ENCODE measurements around the gene RFESD. TPM values are rescaled to one million over a fixed set of nuclear protein-coding genes. Genes with fewer than 3 reads are reported as not detected.

The RFESD gene
- total and polyA plus RNA-seq, 2 of the 4 experiments (the other 2 are of a cell fraction) = 1.5 to 2.7 TPM

GRCh38 chr5:95672641-95673040, 26.1 kb downstream of the RFESD start:
- Histone ChIP-seq H2BK120ac (ENCODE audit: low read depth, low read length) (no peak overlapping the region), H3K9me3 (ENCODE audit: control insufficient read depth, insufficient read depth, low read length) (no peaks in the 10 kb centered on the region), H2AK5ac (ENCODE audit: low read depth, low read length) (no peak overlapping the region), H3K9ac (ENCODE audit: low read depth, low read length) (no peak overlapping the region), H4K8ac (ENCODE audit: low read depth in 2 of 2, low read length in 2 of 2) (no peak overlapping the region), H3K14ac (replicated peaks; ENCODE audit: low read depth, low read length) (no peak overlapping the region), H2BK15ac (ENCODE audit: low read depth, low read length) (no peak overlapping the region), H2AFZ (replicated peaks; ENCODE audit: low read length, poor library complexity) (no peak overlapping the region), H3K18ac (ENCODE audit: low read depth, low read length) (no peak overlapping the region), H3K9me1 (ENCODE audit: insufficient read depth, low read length) (peaks cover 4% of the 10 kb centered on the region), H3K27ac (ENCODE audit: insufficient read depth, low read length) (no peak overlapping the region), H3K4me1 (ENCODE audit: control insufficient read depth, insufficient read depth, low read length) (peaks cover 14% of the 10 kb centered on the region), H2AK9ac (replicated peaks; ENCODE audit: low read depth, low read length, poor library complexity) (no peak overlapping the region), H2BK5ac (ENCODE audit: low read depth, low read length, poor library complexity, severe bottlenecking) (no peak overlapping the region), H3K4me2 (ENCODE audit: low read depth, low read length) (no peak overlapping the region), H4K20me1 (ENCODE audit: insufficient read depth, low read length) (no peaks in the 10 kb centered on the region), H3K4me3 (ENCODE audit: insufficient read depth, low read depth, low read length) (no peak overlapping the region), H3K36me3 (ENCODE audit: control insufficient read depth, insufficient read depth, low read length) (no peaks in the 10 kb centered on the region), H3K79me1 (ENCODE audit: low read depth in 1 of 2, low read length in 2 of 2) (0 out of 4 replicates have a peak, but pooled peaks cover 0 to 4% of the 10 kb centered on the region in 2 experiments), H3K27me3 (ENCODE audit: control insufficient read depth, insufficient read depth, low read length) (no peaks in the 10 kb centered on the region), H3K23ac (ENCODE audit: low read depth, low read length) (no peak overlapping the region), H3K56ac (ENCODE audit: extremely low read depth, insufficient read depth, low read length) (no peak overlapping the region), H2BK20ac (ENCODE audit: low read depth, low read length) (no peak overlapping the region), H3K4ac (ENCODE audit: low read depth, low read length) (no peak overlapping the region), H4K5ac (ENCODE audit: low read depth, low read length) (no peak overlapping the region), H4K91ac (ENCODE audit: insufficient read depth, low read depth, low read length) (no peak overlapping the region)
- in situ Hi-C loops (cut with MboI; ENCODE audit: low sequenced_read_pairs) (no loop called here), intact Hi-C loops (cut with micrococcal nuclease) (no loop called here), dilution Hi-C loops (cut with HindIII; ENCODE audit: low sequenced_read_pairs, unreplicated experiment) (no loop called here)
- ChIA-PET POLR2A (ENCODE audit: unreplicated experiment) (interaction anchor here (0.6 to 0.9 kb wide), 2 partner anchors 59 to 145 kb away, joined by 3 to 7 read pairs; partner anchors contain the start of gene RHOBTB3), CTCF (no interaction called here)
- ATAC-seq (ENCODE audit: low read depth) (no peak), DNase-seq (no peak)
- TF ChIP-seq RAD21 (IDR thresholded peaks at IDR 0.05; ENCODE audit: low read length) (no peak), RFX5 (IDR thresholded peaks at IDR 0.05; ENCODE audit: low read depth, low read length) (no peak), CEBPB (IDR thresholded peaks at IDR 0.05; ENCODE audit: low read depth, low read length) (no peak)
- TF ChIP-seq, protein P1, sequence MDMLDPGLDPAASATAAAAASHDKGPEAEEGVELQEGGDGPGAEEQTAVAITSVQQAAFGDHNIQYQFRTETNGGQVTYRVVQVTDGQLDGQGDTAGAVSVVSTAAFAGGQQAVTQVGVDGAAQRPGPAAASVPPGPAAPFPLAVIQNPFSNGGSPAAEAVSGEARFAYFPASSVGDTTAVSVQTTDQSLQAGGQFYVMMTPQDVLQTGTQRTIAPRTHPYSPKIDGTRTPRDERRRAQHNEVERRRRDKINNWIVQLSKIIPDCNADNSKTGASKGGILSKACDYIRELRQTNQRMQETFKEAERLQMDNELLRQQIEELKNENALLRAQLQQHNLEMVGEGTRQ (IDR thresholded peaks at IDR 0.05; ENCODE audit: low read depth, low read length) = no peak
- TF ChIP-seq, protein P2, sequence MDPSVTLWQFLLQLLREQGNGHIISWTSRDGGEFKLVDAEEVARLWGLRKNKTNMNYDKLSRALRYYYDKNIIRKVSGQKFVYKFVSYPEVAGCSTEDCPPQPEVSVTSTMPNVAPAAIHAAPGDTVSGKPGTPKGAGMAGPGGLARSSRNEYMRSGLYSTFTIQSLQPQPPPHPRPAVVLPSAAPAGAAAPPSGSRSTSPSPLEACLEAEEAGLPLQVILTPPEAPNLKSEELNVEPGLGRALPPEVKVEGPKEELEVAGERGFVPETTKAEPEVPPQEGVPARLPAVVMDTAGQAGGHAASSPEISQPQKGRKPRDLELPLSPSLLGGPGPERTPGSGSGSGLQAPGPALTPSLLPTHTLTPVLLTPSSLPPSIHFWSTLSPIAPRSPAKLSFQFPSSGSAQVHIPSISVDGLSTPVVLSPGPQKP (IDR thresholded peaks at IDR 0.05; ENCODE audit: borderline replicate concordance, low read depth, low read length) = no peak
- no TSS peak for BruUV-seq (replicated peaks)

Data from IMR-90 (cell line).